ENCODE measurements around the gene OR10H1.

Gene OR10H1

GRCh38 chr19:15769586-15769985, 45.9 kb downstream of the OR10H1 start:
- DNase-seq, result no peak

- DNase-seq, result no peak
Measured at GRCh38 chr19:15759962-15760565, 55.4 kb downstream of the OR10H1 start.

GRCh38 chr19:15758379-15758778, 57.1 kb downstream of the OR10H1 start:
- no peak for DNase-seq
